WTC11 (cell line): Measurements from ENCODE around the gene FANCD2.

Experiments
- ATF3 ChIP-seq: sonication (generic); formaldehyde crosslinking; conservative IDR thresholded peaks from 2 replicates; pipeline ENCODE4 v1.8.1; 2022; ENCODE audit warnings: mild to moderate bottlenecking, missing genetic modification reagents
- ESRRA ChIP-seq: sonication (generic); formaldehyde crosslinking; IDR thresholded peaks from 2 replicates; pipeline ENCODE4 v1.8.1; 2022; ENCODE audit warnings: mild to moderate bottlenecking, missing genetic modification reagents, borderline replicate concordance
- FOXK1 ChIP-seq: sonication (generic); formaldehyde crosslinking; IDR thresholded peaks from 2 replicates; pipeline ENCODE4 v1.8.0; 2022; ENCODE audit warnings: mild to moderate bottlenecking, moderate library complexity, missing genetic modification reagents
- FOXP4 ChIP-seq: sonication (generic); formaldehyde crosslinking; IDR thresholded peaks from 2 replicates; pipeline ENCODE4 v1.8.0; 2022; ENCODE audit warnings: mild to moderate bottlenecking, missing genetic modification reagents
- MAX ChIP-seq: sonication (generic); formaldehyde crosslinking; IDR thresholded peaks from 2 replicates; pipeline ENCODE4 v1.8.0; 2022; ENCODE audit warnings: mild to moderate bottlenecking, missing genetic modification reagents
- ZNF138 ChIP-seq: sonication (generic); formaldehyde crosslinking; conservative IDR thresholded peaks from 2 replicates; pipeline ENCODE4 v1.8.1; 2022; ENCODE audit warnings: mild to moderate bottlenecking, moderate library complexity, missing genetic modification reagents
- TF ChIP-seq, protein P1 (sequence below): sonication (generic); formaldehyde crosslinking; conservative IDR thresholded peaks from 2 replicates; pipeline ENCODE4 v1.8.1; 2023; ENCODE audit warnings: mild to moderate bottlenecking, low read depth, missing genetic modification reagents, moderate library complexity

DNA sequence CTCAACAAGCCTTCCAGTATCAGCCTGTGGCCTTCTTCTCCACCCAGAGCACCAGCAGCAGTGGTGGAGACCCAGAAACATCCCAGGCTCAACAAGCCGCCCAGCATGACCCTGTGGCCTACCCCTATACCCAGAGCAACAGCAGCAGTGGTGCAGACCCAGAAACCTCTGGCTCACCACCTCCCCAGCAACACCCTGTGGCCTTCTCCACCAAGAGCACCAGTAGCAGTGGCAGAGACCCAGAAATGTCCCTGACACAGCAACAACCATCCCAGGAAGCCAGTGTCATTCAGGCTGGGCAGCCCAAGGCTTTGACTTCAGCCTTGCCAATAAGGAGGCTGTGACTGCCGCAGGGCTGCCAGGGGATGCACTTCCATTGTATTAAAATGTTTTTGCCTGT is 23.3 kb upstream of the FANCD2 start:
- TF ChIP-seq, protein P1, sequence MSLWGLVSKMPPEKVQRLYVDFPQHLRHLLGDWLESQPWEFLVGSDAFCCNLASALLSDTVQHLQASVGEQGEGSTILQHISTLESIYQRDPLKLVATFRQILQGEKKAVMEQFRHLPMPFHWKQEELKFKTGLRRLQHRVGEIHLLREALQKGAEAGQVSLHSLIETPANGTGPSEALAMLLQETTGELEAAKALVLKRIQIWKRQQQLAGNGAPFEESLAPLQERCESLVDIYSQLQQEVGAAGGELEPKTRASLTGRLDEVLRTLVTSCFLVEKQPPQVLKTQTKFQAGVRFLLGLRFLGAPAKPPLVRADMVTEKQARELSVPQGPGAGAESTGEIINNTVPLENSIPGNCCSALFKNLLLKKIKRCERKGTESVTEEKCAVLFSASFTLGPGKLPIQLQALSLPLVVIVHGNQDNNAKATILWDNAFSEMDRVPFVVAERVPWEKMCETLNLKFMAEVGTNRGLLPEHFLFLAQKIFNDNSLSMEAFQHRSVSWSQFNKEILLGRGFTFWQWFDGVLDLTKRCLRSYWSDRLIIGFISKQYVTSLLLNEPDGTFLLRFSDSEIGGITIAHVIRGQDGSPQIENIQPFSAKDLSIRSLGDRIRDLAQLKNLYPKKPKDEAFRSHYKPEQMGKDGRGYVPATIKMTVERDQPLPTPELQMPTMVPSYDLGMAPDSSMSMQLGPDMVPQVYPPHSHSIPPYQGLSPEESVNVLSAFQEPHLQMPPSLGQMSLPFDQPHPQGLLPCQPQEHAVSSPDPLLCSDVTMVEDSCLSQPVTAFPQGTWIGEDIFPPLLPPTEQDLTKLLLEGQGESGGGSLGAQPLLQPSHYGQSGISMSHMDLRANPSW (CRISPR knock-in tag): no peak
- no peak for TF ChIP-seq ZNF138 (CRISPR knock-in tag)
- TF ChIP-seq FOXP4 (CRISPR knock-in tag): no peak
- no peak for TF ChIP-seq FOXK1
- TF ChIP-seq ATF3 (CRISPR knock-in tag): no peak
- no peak for TF ChIP-seq MAX
- no peak for TF ChIP-seq ESRRA
